ENCODE measurements around the gene OR2H2.

- TF ChIP-seq POLR2A (IDR thresholded peaks at IDR 0.05): no peak
- TF ChIP-seq CTCF (IDR thresholded peaks at IDR 0.05): no peak
- no peak for TF ChIP-seq POLR2AphosphoS5 (IDR thresholded peaks at IDR 0.05)
Measured at GRCh38 chr6:29631209-29631810, 46.4 kb downstream of the OR2H2 start.
